Choroid plexus epithelial cell (primary cell): Measurements from ENCODE around the gene GAL3ST1.

Experiments used
- DNase-seq: peaks from one replicate; pipeline ENCODE4 v3.0.0-alpha.2; 2010; ENCODE audit warnings: low read depth
- H3K4me3 ChIP-seq: 2 replicates; pipeline ENCODE4 v1.5.1; 2011; ENCODE audit warnings: low read depth, mild to moderate bottlenecking, control low read depth, low read length, moderate library complexity
- TF ChIP-seq, protein P1 (sequence below): conservative IDR thresholded peaks from 2 replicates; pipeline ENCODE4 v1.5.1; 2011; ENCODE audit warnings: low read depth, mild to moderate bottlenecking, control low read depth, inconsistent platforms, low read length, moderate library complexity

GAL3ST1 gene

DNA sequence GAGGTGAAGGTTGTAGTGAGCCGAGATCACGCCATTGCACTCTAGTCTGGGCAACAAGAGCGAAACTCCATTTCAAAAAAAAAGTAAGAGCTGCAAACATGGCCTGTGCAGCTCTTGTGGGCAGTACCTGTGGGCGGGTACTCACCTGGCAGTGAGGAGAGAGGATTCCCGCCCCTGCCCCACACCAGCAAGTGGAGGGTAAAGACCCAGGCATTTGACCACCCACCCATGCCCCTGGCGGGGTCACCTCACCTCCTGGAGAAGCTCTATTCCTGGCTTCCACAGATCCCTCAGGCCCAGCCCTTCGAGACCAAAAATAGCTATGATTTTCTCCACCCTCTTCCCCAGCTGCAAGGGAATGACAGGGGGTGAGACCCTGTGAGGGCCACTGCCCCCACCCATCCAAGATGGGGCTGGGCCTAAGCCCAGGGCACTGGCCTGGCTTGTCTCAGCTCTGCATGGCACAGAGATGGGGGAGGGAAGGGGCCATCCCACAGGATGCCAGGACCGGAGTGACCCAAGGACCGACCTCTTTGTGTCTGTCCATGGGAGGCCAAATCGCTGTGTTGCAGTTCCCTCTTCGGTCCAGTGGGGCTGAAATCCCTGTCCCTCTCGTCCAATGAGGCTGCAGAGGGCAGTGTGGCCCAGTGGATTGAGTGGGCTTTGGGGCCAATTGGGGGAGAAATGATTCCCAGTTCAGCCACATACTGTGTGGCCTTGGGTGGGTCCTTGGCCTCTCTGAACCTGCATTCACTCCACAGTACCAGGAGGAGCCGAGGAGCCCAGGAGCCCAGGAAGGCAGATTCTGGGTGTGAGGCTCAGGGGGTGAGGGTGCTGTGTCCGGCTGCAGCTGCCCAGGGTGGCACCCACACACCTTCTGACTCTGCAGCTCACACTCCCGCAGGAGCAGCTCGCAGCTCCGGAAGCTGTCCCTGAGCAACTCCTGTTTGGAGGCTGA, 42.5 kb downstream of the GAL3ST1 start:
- TF ChIP-seq, protein P1, sequence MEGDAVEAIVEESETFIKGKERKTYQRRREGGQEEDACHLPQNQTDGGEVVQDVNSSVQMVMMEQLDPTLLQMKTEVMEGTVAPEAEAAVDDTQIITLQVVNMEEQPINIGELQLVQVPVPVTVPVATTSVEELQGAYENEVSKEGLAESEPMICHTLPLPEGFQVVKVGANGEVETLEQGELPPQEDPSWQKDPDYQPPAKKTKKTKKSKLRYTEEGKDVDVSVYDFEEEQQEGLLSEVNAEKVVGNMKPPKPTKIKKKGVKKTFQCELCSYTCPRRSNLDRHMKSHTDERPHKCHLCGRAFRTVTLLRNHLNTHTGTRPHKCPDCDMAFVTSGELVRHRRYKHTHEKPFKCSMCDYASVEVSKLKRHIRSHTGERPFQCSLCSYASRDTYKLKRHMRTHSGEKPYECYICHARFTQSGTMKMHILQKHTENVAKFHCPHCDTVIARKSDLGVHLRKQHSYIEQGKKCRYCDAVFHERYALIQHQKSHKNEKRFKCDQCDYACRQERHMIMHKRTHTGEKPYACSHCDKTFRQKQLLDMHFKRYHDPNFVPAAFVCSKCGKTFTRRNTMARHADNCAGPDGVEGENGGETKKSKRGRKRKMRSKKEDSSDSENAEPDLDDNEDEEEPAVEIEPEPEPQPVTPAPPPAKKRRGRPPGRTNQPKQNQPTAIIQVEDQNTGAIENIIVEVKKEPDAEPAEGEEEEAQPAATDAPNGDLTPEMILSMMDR: no peak
- DNase-seq: no peak
- H3K4me3 ChIP-seq: no peak overlapping the region

DNA sequence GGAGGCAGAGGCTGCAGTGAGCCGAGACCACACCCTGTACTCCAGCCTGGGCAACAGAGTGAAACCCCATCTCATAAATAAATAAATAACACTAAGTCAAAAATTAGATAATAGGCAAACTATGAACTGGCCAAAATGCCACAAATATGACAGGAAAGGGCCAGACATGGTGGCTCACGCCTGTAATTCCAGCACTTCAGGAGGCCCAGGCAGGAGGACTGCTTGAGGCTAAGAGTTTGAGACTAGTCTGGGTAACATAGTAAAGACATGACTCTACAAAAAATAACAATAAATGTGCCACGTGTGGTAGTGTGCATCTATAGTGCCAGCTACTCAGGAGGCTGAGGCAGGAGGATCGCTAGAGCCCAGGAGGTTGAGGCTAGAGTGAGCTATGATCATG, 47.8 kb downstream of the GAL3ST1 start:
- TF ChIP-seq, protein P1: no peak
- no peak for DNase-seq
- H3K4me3 ChIP-seq: no peak overlapping the region

DNA sequence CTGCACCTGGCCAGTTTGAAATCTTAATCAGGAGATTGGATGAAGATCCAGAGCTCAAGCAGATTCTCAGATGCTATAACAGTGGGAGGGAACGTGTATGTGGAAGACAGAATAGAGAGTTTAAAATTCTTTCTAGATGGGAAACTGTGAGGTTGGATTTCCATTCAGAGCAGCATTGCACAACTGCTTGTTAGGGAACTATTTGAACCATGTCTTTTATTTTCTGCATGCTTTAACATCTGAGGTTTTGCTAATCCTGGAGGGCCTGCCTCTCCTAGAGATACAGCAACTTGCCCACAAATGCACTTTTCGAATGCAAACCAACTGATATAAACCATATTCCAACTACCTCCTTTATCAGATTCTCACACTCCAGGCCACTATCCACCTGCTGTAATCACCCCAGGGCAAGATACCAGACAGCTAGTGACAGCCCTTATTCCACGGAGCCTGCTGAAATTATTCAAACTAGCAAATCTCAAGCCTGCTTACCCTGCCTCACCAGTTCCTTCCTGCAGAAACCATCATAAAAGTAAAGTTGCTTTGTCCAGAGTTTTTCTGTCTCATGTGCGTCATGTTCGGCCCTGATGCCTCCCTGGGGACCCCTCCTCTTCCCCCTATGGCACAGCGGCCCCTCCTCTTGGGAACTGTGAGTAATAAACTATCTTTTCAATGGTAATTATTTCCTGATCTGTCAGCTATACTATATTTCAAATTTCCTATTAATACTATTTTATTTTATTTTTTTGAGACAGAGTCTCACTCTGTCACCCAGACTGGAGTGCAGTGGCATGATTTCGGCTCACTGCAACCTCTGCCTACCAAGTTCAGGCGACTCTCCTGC, 50.6 kb downstream of the GAL3ST1 start:
- TF ChIP-seq, protein P1: no peak
- DNase-seq: no peak
- no peak overlapping the region for H3K4me3 ChIP-seq

DNA sequence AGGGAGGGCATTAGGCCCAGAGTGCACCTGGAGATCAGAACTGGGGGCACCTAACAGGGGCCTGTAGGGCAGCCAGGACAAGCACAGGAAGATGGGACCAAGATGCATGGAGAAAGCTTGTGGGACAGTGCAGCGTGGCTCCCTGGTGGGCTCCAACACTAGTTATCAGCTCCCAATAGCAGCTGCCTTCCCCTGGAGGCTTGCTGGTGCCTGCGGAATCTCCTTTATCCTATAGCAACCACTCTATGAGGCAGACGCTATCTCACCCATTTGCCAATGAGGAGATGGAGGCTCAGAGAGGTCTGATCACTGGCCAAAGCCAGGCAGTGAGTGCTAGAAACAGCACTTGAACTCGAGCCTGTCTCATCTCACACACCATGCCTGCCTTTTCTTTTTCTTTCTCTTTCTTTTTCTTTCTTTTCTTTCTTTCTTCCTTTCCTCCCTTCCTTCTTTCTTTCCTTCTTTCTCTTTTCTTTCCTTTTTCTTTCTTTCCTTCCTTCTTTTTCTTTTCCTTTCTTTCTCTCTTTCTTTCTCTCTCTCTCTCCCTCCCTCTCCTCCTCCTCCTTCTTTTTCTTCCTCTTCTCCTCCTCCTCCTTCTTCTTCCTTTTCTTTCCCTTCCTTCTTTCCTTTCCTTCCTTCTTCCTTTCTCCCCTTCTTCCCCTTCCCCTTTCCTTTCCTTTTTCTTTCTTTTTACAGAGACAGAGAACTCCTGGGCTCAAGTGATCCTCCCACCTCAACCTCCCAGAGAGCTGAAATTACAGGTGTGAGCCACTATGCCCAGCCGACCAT, 52.9 kb downstream of the GAL3ST1 start:
- H3K4me3 ChIP-seq: no peak overlapping the region
- DNase-seq: no peak
- TF ChIP-seq, protein P1: no peak

- DNase-seq: no peak
- TF ChIP-seq, protein P1: no peak
- no peak overlapping the region for H3K4me3 ChIP-seq
These were observed 54.5 kb downstream of the GAL3ST1 start for GRCh38 chr22:30519842-30520425.

GRCh38 chr22:30516731-30517130, 57.7 kb downstream of the GAL3ST1 start:
- H3K4me3 ChIP-seq: no peak overlapping the region
- no peak for DNase-seq
- TF ChIP-seq, protein P1: no peak
